Activated CD4-positive, alpha-beta T cell treated with anti-CD3 and anti-CD28 coated beads, Interleukin-2, amount 50 U/mL, for 24 hours (primary cell): ENCODE measurements around the gene CARMIL1.

Source experiments
- DNase-seq, 2 donors: peaks; one replicate each; pipeline ENCODE4 v3.0.0-alpha.2; 2020; ENCODE audit warnings: low read depth in 1 of 2, low spot score in 1 of 2

CARMIL1 gene

GRCh38 chr6:25404091-25404490, 124.9 kb downstream of the CARMIL1 start:
- no peak for DNase-seq

- DNase-seq = peak in 1 of 2 donors; percentile 16
Measured at GRCh38 chr6:25404693-25405169, 125.6 kb downstream of the CARMIL1 start.

GRCh38 chr6:25405442-25405841, 126.3 kb downstream of the CARMIL1 start:
- no peak for DNase-seq

- no peak for DNase-seq
Measured at GRCh38 chr6:25407431-25407830, 128.3 kb downstream of the CARMIL1 start.

- DNase-seq = no peak
Measured at GRCh38 chr6:25410102-25410501, 130.9 kb downstream of the CARMIL1 start.

GRCh38 chr6:25411316-25411950, 132.3 kb downstream of the CARMIL1 start:
- DNase-seq = no peak

- no peak for DNase-seq
Measured at GRCh38 chr6:25413207-25413905, 134.2 kb downstream of the CARMIL1 start.

- DNase-seq = no peak
Measured at GRCh38 chr6:25414168-25414567, 135.0 kb downstream of the CARMIL1 start.

- no peak for DNase-seq
Measured at GRCh38 chr6:25414755-25415154, 135.6 kb downstream of the CARMIL1 start.

GRCh38 chr6:25415274-25415673, 136.1 kb downstream of the CARMIL1 start:
- DNase-seq = no peak

- DNase-seq = no peak
Measured at GRCh38 chr6:25415701-25416100, 136.5 kb downstream of the CARMIL1 start.

- no peak for DNase-seq
Measured at GRCh38 chr6:25417046-25417605, 138.0 kb downstream of the CARMIL1 start.

- DNase-seq = no peak
Measured at GRCh38 chr6:25418454-25419052, 139.4 kb downstream of the CARMIL1 start.

- no peak for DNase-seq
Measured at GRCh38 chr6:25419879-25420278, 140.7 kb downstream of the CARMIL1 start.

GRCh38 chr6:25423358-25423757, 144.2 kb downstream of the CARMIL1 start:
- no peak for DNase-seq

- no peak for DNase-seq
Measured at GRCh38 chr6:25424303-25424702, 145.1 kb downstream of the CARMIL1 start.

- no peak for DNase-seq
Measured at GRCh38 chr6:25427549-25427948, 148.4 kb downstream of the CARMIL1 start.

GRCh38 chr6:25428758-25429317, 149.7 kb downstream of the CARMIL1 start:
- no peak for DNase-seq

- DNase-seq = no peak
Measured at GRCh38 chr6:25431306-25431974, 152.3 kb downstream of the CARMIL1 start.

GRCh38 chr6:25431975-25432307, 152.8 kb downstream of the CARMIL1 start:
- no peak for DNase-seq

GRCh38 chr6:25434921-25435320, 155.7 kb downstream of the CARMIL1 start:
- no peak for DNase-seq
